Stimulated activated CD4-positive, alpha-beta T cell treated with anti-CD3 and anti-CD28 coated beads, Interleukin-2, amount 100 ng/mL, for 48 hours (primary cell): ENCODE results near the gene ANKRD33B.

Experiments
- DNase-seq, 2 donors: peaks; one replicate each; pipeline ENCODE4 v3.0.0-alpha.2; 2020

Gene ANKRD33B

GRCh38 chr5:10644192-10644591 is 80.3 kb downstream of the ANKRD33B start:
- DNase-seq, result no peak

GRCh38 chr5:10645146-10645545 is 81.3 kb downstream of the ANKRD33B start:
- no peak for DNase-seq

- no peak for DNase-seq
Measured at GRCh38 chr5:10645671-10646070, 81.8 kb downstream of the ANKRD33B start.

- no peak for DNase-seq
Measured at GRCh38 chr5:10647640-10648039, 83.8 kb downstream of the ANKRD33B start.

- DNase-seq, result no peak
Measured at GRCh38 chr5:10648806-10649665, 85.2 kb downstream of the ANKRD33B start.

GRCh38 chr5:10649666-10650380 is 86.0 kb downstream of the ANKRD33B start:
- no peak for DNase-seq

- no peak for DNase-seq
Measured at GRCh38 chr5:10652151-10652550, 88.3 kb downstream of the ANKRD33B start.

GRCh38 chr5:10652606-10653005 is 88.7 kb downstream of the ANKRD33B start:
- DNase-seq, result no peak

GRCh38 chr5:10653043-10653442 is 89.2 kb downstream of the ANKRD33B start:
- no peak for DNase-seq

- no peak for DNase-seq
Measured at GRCh38 chr5:10653751-10654400, 90.0 kb downstream of the ANKRD33B start.

- no peak for DNase-seq
Measured at GRCh38 chr5:10654566-10654965, 90.7 kb downstream of the ANKRD33B start.

GRCh38 chr5:10655161-10655971 is 91.5 kb downstream of the ANKRD33B start:
- no peak for DNase-seq

- no peak for DNase-seq
Measured at GRCh38 chr5:10655972-10656830, 92.3 kb downstream of the ANKRD33B start.

GRCh38 chr5:10658265-10658664 is 94.4 kb downstream of the ANKRD33B start:
- DNase-seq, result no peak

- no peak for DNase-seq
Measured at GRCh38 chr5:10660135-10660534, 96.3 kb downstream of the ANKRD33B start.

GRCh38 chr5:10660720-10661387 is 97.0 kb downstream of the ANKRD33B start:
- no peak for DNase-seq

- DNase-seq, result no peak
Measured at GRCh38 chr5:10661401-10661800, 97.5 kb downstream of the ANKRD33B start.

GRCh38 chr5:10662083-10662482 is 98.2 kb downstream of the ANKRD33B start:
- DNase-seq, result no peak

- no peak for DNase-seq
Measured at GRCh38 chr5:10662661-10663488, 99.0 kb downstream of the ANKRD33B start.

- no peak for DNase-seq
Measured at GRCh38 chr5:10663489-10664179, 99.8 kb downstream of the ANKRD33B start.
